HepG2 (cell line): ENCODE data around the gene DNAJB8. TPM values are rescaled to one million over a fixed set of nuclear protein-coding genes. Genes with fewer than 3 reads are reported as not detected.

ENCODE experiments used
- ATAC-seq: fragments of 200-7000 bp; cut with Tn5 transposase; 3 replicates; pipeline ENCODE4 v1.9.1; 2020; ENCODE audit warnings: mild to moderate bottlenecking, moderate library complexity
- BruUV-seq: library from RNA; stranded (reverse); fragments of 400-500 nt; replicated peaks from 2 replicates; lab custom pipeline; 2021; lab: Mats Ljungman, UMichigan
- CTCF ChIA-PET: fragments of 300-600 bp; formaldehyde crosslinking; extraction: SDS; loops from one replicate; lab custom pipeline; 2021; ENCODE audit warnings: low total read pairs, inconsistent platforms, low intra/inter-chr PET ratio; lab: Yijun Ruan, JAX
- POLR2A ChIA-PET: fragments of 350-600 bp; sonication (Branson Sonifier 250); formaldehyde crosslinking; loops from one replicate; lab custom pipeline; 2020; ENCODE audit warnings: antibody characterized with exemption, inconsistent platforms; lab: Yijun Ruan, JAX
- DNase-seq: peaks from one replicate; pipeline ENCODE4 v3.0.0-alpha.2; 2015; ENCODE audit warnings: low spot score
- FAIRE-seq: peaks from 3 replicates; lab custom pipeline; 2011; peaks lifted over from hg19 to GRCh38; lab: Jason Lieb, UNC
- H2AFZ ChIP-seq: one replicate; pipeline ENCODE4 v1.6.1; 2011; ENCODE audit warnings: low read length, inconsistent platforms
- H3K27ac ChIP-seq: fragments of 300-600 bp; 3 replicates; pipeline ENCODE4 v1.8.0; 2011; ENCODE audit warnings: mixed run types, mild to moderate bottlenecking, mixed read lengths, low read length, inconsistent platforms; ENCODE audit not compliant: insufficient read depth; ENCODE audit errors: extremely low read length
- H3K27me3 ChIP-seq, 2 experiments: fragments of 200-600 bp in 1 of 2; 2 replicates in 1 of 2; 3 replicates in 1 of 2; pipeline versions ENCODE4 v1.6.0 to v1.8.0; 2011; ENCODE audit warnings: low read length in 2 of 2, mild to moderate bottlenecking in 2 of 2, moderate library complexity in 2 of 2, inconsistent platforms in 1 of 2; ENCODE audit not compliant: insufficient read depth in 2 of 2, control insufficient read depth in 1 of 2
- H3K36me3 ChIP-seq, 2 experiments: fragments of 200-600 bp in 1 of 2; replicated peaks in 1 of 2; 2 replicates in 1 of 2; 3 replicates in 1 of 2; pipeline versions ENCODE4 v1.5.1 to v1.8.0; 2011; ENCODE audit warnings: low read length in 2 of 2, inconsistent platforms in 1 of 2; ENCODE audit not compliant: insufficient read depth in 2 of 2, control insufficient read depth in 1 of 2
- H3K4me1 ChIP-seq: 2 replicates; pipeline ENCODE4 v1.5.1; 2012; ENCODE audit warnings: low read length, inconsistent platforms; ENCODE audit not compliant: insufficient read depth
- H3K4me2 ChIP-seq: 2 replicates; pipeline ENCODE4 v1.6.0; 2011; ENCODE audit warnings: low read depth, low read length, inconsistent platforms
- H3K4me3 ChIP-seq, 3 experiments: fragments of 200-600 bp in 1 of 3; sonication (generic), shearing (Covaris generic) in 1 of 3; replicated peaks in 1 of 3; 2 replicates each; pipeline ENCODE4 v1.5.1; 2011 to 2016; ENCODE audit warnings: low read length in 3 of 3, inconsistent platforms in 2 of 3, low read depth in 2 of 3, mild to moderate bottlenecking in 2 of 3, control low read depth in 1 of 3, mixed read lengths in 1 of 3; ENCODE audit not compliant: insufficient read depth in 1 of 3
- H3K79me2 ChIP-seq: one replicate; pipeline ENCODE4 v1.6.1; 2011; ENCODE audit warnings: low read length, inconsistent platforms; ENCODE audit not compliant: insufficient read depth
- H3K9ac ChIP-seq: 2 replicates; pipeline ENCODE4 v1.6.0; 2011; ENCODE audit warnings: mild to moderate bottlenecking, low read depth, low read length, inconsistent platforms; ENCODE audit not compliant: insufficient read depth
- H3K9me3 ChIP-seq: 2 replicates; pipeline ENCODE4 v1.5.1; 2012; ENCODE audit warnings: mild to moderate bottlenecking, low read length
- H4K20me1 ChIP-seq: 2 replicates; pipeline ENCODE4 v1.6.0; 2011; ENCODE audit warnings: inconsistent platforms, mild to moderate bottlenecking, low read length, moderate library complexity; ENCODE audit not compliant: insufficient read depth
- REXO4 ChIP-seq: sonication (generic); formaldehyde crosslinking; IDR thresholded peaks from 2 replicates; pipeline ENCODE4 v1.8.0; 2022; ENCODE audit warnings: missing genetic modification reagents, mild to moderate bottlenecking, borderline replicate concordance
- TARDBP ChIP-seq: sonication (generic); formaldehyde crosslinking; IDR thresholded peaks from 2 replicates; pipeline ENCODE4 v1.8.0; 2022; ENCODE audit warnings: mild to moderate bottlenecking, missing genetic modification reagents
- ZMYM3 ChIP-seq: sonication (generic); formaldehyde crosslinking; IDR thresholded peaks from 2 replicates; pipeline ENCODE4 v1.5.1; 2020; ENCODE audit warnings: mild to moderate bottlenecking, missing genetic modification reagents
- ZNF768 ChIP-seq: sonication (generic); formaldehyde crosslinking; IDR thresholded peaks from 2 replicates; pipeline ENCODE4 v1.4.0; 2020; ENCODE audit warnings: missing genetic modification reagents
- WGBS: methylation state at CpG from one replicate; pipeline ENCODE4 v1.1.6; 2017; ENCODE audit warnings: low lambda C conversion rate; 5-methylcytosine and 5-hydroxymethylcytosine counted together
- in situ Hi-C: cut with HindIII; loops from 2 replicates; pipeline ENCODE4 v1.10.0; 2017; ENCODE audit warnings: low pct_unique_long_range_greater_than_20kb; ENCODE audit not compliant: extremely low pct_ligation_motif_present
- intact Hi-C: fragments of 100-400 bp; cut with micrococcal nuclease; formaldehyde crosslinking; loops from one replicate; pipeline ENCODE4 v1.10.0; 2022; ENCODE audit not compliant: unreplicated experiment
- polyA plus RNA-seq, 8 experiments: library from polyadenylated mRNA; depleted of rRNA in 3 of 8; stranded (reverse) in 7 of 8; unstranded in 1 of 8; fragments of >200 nt; fragmentation: Illumina TruSeq in 4 of 8; extraction: Trizol in 4 of 8; gene quantifications; 2 replicates each; pipeline versions ENCODE4 v1.2.1 to v1.2.3, GENCODE V29; 2011 to 2016; ENCODE audit warnings: low read depth in 4 of 8, missing spikeins in 1 of 8, mixed read lengths in 1 of 8; ENCODE audit not compliant: insufficient read depth in 1 of 8
- total RNA-seq, 5 experiments: library from RNA; depleted of rRNA; stranded (reverse); fragments of >200 nt; fragmentation: Illumina TruSeq; extraction: Trizol; gene quantifications; 2 replicates each; pipeline ENCODE4 v1.2.3, GENCODE V29; 2016; ENCODE audit warnings: low read depth in 1 of 5
- TF ChIP-seq, protein P1 (sequence below): sonication (generic); formaldehyde crosslinking; IDR thresholded peaks from 2 replicates; pipeline ENCODE4 v1.4.0; 2020; ENCODE audit warnings: missing genetic modification reagents, borderline replicate concordance
- TF ChIP-seq, protein P2 (sequence below): sonication (generic); formaldehyde crosslinking; IDR thresholded peaks from 2 replicates; pipeline ENCODE4 v1.5.0; 2020; ENCODE audit warnings: mild to moderate bottlenecking, missing genetic modification reagents

The DNAJB8 gene
- total and polyA plus RNA-seq, 2 of the 13 experiments (the other 11 are each of a cell fraction or from before 2014, with no cell fraction given): not detected

- 29% methylated on average over 8 of the region's 12 CpGs for WGBS
Measured at GRCh38 chr3:128461731-128462130, 5.0 kb downstream of the DNAJB8 start.

More at GRCh38 chr3:128461731-128462130, 5.0 kb downstream of the DNAJB8 start:
- ChIA-PET CTCF (no interaction called here), POLR2A (no interaction called here)
- FAIRE-seq (no peak), ATAC-seq (peak; percentile 51), DNase-seq (no peak)
- Histone ChIP-seq H3K27me3 (peaks cover 14 to 85% of the 10 kb centered on the region in 2 experiments), H3K36me3 (no peaks in the 10 kb centered on the region), H3K27ac (no peak overlapping the region), H3K4me2 (no peak overlapping the region), H3K9ac (no peak overlapping the region), H4K20me1 (no peaks in the 10 kb centered on the region), H3K4me3 (no peak overlapping the region), H3K79me2 (no peaks in the 10 kb centered on the region), H3K4me1 (peaks cover 10% of the 10 kb centered on the region), H2AFZ (no peak overlapping the region), H3K9me3 (no peaks in the 10 kb centered on the region)
- no TSS peak for BruUV-seq
- in situ Hi-C loops (no loop called here), intact Hi-C loops (no loop called here)
- TF ChIP-seq, protein P1, sequence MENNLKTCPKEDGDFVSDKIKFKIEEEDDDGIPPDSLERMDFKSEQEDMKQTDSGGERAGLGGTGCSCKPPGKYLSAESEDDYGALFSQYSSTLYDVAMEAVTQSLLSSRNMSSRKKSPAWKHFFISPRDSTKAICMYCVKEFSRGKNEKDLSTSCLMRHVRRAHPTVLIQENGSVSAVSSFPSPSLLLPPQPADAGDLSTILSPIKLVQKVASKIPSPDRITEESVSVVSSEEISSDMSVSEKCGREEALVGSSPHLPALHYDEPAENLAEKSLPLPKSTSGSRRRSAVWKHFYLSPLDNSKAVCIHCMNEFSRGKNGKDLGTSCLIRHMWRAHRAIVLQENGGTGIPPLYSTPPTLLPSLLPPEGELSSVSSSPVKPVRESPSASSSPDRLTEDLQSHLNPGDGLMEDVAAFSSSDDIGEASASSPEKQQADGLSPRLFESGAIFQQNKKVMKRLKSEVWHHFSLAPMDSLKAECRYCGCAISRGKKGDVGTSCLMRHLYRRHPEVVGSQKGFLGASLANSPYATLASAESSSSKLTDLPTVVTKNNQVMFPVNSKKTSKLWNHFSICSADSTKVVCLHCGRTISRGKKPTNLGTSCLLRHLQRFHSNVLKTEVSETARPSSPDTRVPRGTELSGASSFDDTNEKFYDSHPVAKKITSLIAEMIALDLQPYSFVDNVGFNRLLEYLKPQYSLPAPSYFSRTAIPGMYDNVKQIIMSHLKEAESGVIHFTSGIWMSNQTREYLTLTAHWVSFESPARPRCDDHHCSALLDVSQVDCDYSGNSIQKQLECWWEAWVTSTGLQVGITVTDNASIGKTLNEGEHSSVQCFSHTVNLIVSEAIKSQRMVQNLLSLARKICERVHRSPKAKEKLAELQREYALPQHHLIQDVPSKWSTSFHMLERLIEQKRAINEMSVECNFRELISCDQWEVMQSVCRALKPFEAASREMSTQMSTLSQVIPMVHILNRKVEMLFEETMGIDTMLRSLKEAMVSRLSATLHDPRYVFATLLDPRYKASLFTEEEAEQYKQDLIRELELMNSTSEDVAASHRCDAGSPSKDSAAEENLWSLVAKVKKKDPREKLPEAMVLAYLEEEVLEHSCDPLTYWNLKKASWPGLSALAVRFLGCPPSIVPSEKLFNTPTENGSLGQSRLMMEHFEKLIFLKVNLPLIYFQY (CRISPR knock-in tag): no peak
- TF ChIP-seq, protein P2, sequence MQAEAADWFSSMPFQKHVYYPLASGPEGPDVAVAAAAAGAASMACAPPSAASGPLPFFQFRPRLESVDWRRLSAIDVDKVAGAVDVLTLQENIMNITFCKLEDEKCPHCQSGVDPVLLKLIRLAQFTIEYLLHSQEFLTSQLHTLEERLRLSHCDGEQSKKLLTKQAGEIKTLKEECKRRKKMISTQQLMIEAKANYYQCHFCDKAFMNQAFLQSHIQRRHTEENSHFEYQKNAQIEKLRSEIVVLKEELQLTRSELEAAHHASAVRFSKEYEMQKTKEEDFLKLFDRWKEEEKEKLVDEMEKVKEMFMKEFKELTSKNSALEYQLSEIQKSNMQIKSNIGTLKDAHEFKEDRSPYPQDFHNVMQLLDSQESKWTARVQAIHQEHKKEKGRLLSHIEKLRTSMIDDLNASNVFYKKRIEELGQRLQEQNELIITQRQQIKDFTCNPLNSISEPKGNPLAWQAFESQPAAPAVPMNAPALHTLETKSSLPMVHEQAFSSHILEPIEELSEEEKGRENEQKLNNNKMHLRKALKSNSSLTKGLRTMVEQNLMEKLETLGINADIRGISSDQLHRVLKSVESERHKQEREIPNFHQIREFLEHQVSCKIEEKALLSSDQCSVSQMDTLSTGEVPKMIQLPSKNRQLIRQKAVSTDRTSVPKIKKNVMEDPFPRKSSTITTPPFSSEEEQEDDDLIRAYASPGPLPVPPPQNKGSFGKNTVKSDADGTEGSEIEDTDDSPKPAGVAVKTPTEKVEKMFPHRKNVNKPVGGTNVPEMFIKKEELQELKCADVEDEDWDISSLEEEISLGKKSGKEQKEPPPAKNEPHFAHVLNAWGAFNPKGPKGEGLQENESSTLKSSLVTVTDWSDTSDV (CRISPR knock-in tag): no peak
- TF ChIP-seq TARDBP (CRISPR knock-in tag): no peak
- peak; percentile 54; the same call in 1 of the 2 replicates for TF ChIP-seq ZMYM3 (CRISPR knock-in tag)
- TF ChIP-seq REXO4: no peak
- TF ChIP-seq ZNF768 (CRISPR knock-in tag): peak; percentile 79; the same call in 1 of the 2 replicates
